Glutamatergic neuron (in vitro differentiated cells): Measurements from ENCODE around the gene MTRF1. TPM values are rescaled to one million over a fixed set of nuclear protein-coding genes. Genes with fewer than 3 reads are reported as not detected.

Experiments used
- DNase-seq: peaks from one replicate; pipeline ENCODE4 v3.0.0; 2022
- H3K27ac Mint-ChIP-seq: one replicate; pipeline ENCODE4 v1.8.0; 2020; ENCODE audit warnings: mild to moderate bottlenecking, mixed read lengths, inconsistent platforms; ENCODE audit not compliant: unreplicated experiment
- H3K27me3 Mint-ChIP-seq: one replicate; pipeline ENCODE4 v1.8.0; 2020; ENCODE audit warnings: mild to moderate bottlenecking, moderate library complexity, mixed read lengths, inconsistent platforms; ENCODE audit not compliant: unreplicated experiment
- H3K36me3 Mint-ChIP-seq: one replicate; pipeline ENCODE4 v1.8.0; 2020; ENCODE audit warnings: mild to moderate bottlenecking, mixed read lengths, inconsistent platforms; ENCODE audit not compliant: unreplicated experiment
- H3K4me1 Mint-ChIP-seq: one replicate; pipeline ENCODE4 v1.8.0; 2020; ENCODE audit warnings: mild to moderate bottlenecking, low read depth, mixed read lengths, inconsistent platforms; ENCODE audit not compliant: unreplicated experiment
- H3K4me3 Mint-ChIP-seq: one replicate; pipeline ENCODE4 v1.8.0; 2020; ENCODE audit warnings: mild to moderate bottlenecking, mixed read lengths, inconsistent platforms; ENCODE audit not compliant: unreplicated experiment
- H3K9me3 Mint-ChIP-seq: one replicate; pipeline ENCODE4 v1.8.0; 2020; ENCODE audit warnings: mild to moderate bottlenecking, moderate library complexity, mixed read lengths, inconsistent platforms; ENCODE audit not compliant: unreplicated experiment
- CTCF ChIP-seq: fragments of 200-600 bp; sonication (generic); IDR thresholded peaks from one replicate; pipeline ENCODE4 v1.5.0; 2021; ENCODE audit not compliant: partially characterized antibody, unreplicated experiment
- total RNA-seq: library from RNA; stranded (reverse); fragmentation: NEBNext Ultra II Directional; extraction: Animal tissue kit (Norgen Biotek cat#: 25700); gene quantifications from one replicate; pipeline ENCODE4 v1.2.1, GENCODE V29; 2021; ENCODE audit not compliant: unreplicated experiment

MTRF1 gene
- total RNA-seq, 1 donor from 2014 or later = 15.2 TPM

GRCh38 chr13:41246969-41247680, 16.3 kb downstream of the MTRF1 start:
- Mint-ChIP-seq H3K9me3 (no peaks in the 10 kb centered on the region), H3K27ac (no peak overlapping the region), H3K4me1 (peaks cover 4% of the 10 kb centered on the region), H3K27me3 (no peaks in the 10 kb centered on the region), H3K4me3 (no peak overlapping the region), H3K36me3 (peaks cover 4% of the 10 kb centered on the region)
- no peak for DNase-seq
- TF ChIP-seq CTCF = no peak

GRCh38 chr13:41244556-41244955, 18.8 kb downstream of the MTRF1 start:
- Mint-ChIP-seq H3K27ac (no peak overlapping the region), H3K36me3 (no peaks in the 10 kb centered on the region), H3K4me3 (no peak overlapping the region), H3K27me3 (no peaks in the 10 kb centered on the region), H3K4me1 (peaks cover 4% of the 10 kb centered on the region), H3K9me3 (no peaks in the 10 kb centered on the region)
- no peak for TF ChIP-seq CTCF
- no peak for DNase-seq

- Mint-ChIP-seq H3K4me3 (no peak overlapping the region), H3K27ac (no peak overlapping the region), H3K27me3 (no peaks in the 10 kb centered on the region), H3K36me3 (no peaks in the 10 kb centered on the region), H3K9me3 (no peaks in the 10 kb centered on the region), H3K4me1 (peaks cover 4% of the 10 kb centered on the region)
- no peak for TF ChIP-seq CTCF
- DNase-seq = no peak
These were observed 21.8 kb downstream of the MTRF1 start for GRCh38 chr13:41241626-41242025.

- no peaks in the 10 kb centered on the region for H3K36me3 Mint-ChIP-seq
- peaks cover 4% of the 10 kb centered on the region for H3K4me1 Mint-ChIP-seq
These were observed 27.0 kb downstream of the MTRF1 start for GRCh38 chr13:41236369-41236768.

More at GRCh38 chr13:41236369-41236768, 27.0 kb downstream of the MTRF1 start:
- DNase-seq = no peak
- no peaks in the 10 kb centered on the region for H3K27me3 Mint-ChIP-seq
- no peaks in the 10 kb centered on the region for H3K9me3 Mint-ChIP-seq
- H3K27ac Mint-ChIP-seq = no peak overlapping the region
- H3K4me3 Mint-ChIP-seq = no peak overlapping the region
- TF ChIP-seq CTCF = no peak
